ENCODE data around the gene LENEP. TPM values are rescaled to one million over a fixed set of nuclear protein-coding genes. Genes with fewer than 3 reads are reported as not detected.

LENEP gene
- polyA plus RNA-seq, 2 of the 4 experiments (the other 2 are of a cell fraction) = not detected

GRCh38 chr1:155015527-155016230 lies 22.3 kb downstream of the LENEP start (continued):
- TF ChIP-seq PBX3 (IDR thresholded peaks at IDR 0.05) = no peak
- TF ChIP-seq HOXB13 (CRISPR knock-in tag; IDR thresholded peaks at IDR 0.05; ENCODE audit: low read depth) = no peak
- no peak for TF ChIP-seq MYC (IDR thresholded peaks at IDR 0.05; ENCODE audit: borderline replicate concordance, low read length)
- no peak for TF ChIP-seq HOXB5 (CRISPR knock-in tag; IDR thresholded peaks at IDR 0.05)

GRCh38 chr1:155016231-155016831 lies 22.9 kb downstream of the LENEP start:
- FAIRE-seq (no peak), ATAC-seq (0 out of 6 replicates have a peak, but pooled peaks of 1 of the 2 experiments have one; percentile 4), DNase-seq (ENCODE audit: low read depth in 1 of 2, low spot score in 1 of 2) (no peak)
- Histone ChIP-seq H3K4me3 (0 out of 3 replicates have a peak overlapping the region, but pooled peaks have one; percentile 15), H3K9me3 (no peaks in the 10 kb centered on the region), H3K4me2 (peak overlapping the region; percentile 76), H3K27ac (peak overlapping the region; percentile 96 to 99), H3K4me1 (peaks cover 74% of the 10 kb centered on the region)
- WGBS (ENCODE audit: missing lambda C conversion rate) = 83% methylated on average over 17 of the region's 26 CpGs
- TF ChIP-seq TFCP2L1 (CRISPR knock-in tag; IDR thresholded peaks at IDR 0.05) (no peak), TP53 (CRISPR knock-in tag; IDR thresholded peaks at IDR 0.05) (no peak), ZSCAN20 (CRISPR knock-in tag; IDR thresholded peaks at IDR 0.05) (no peak), JUN (IDR thresholded peaks at IDR 0.05) (no peak), MAZ (IDR thresholded peaks at IDR 0.05; ENCODE audit: borderline replicate concordance, low read depth, low read length) (no peak), RARB (CRISPR knock-in tag; IDR thresholded peaks at IDR 0.05) (no peak)
- ChIA-PET CTCF (interaction anchor here (1.6 to 2.2 kb wide), 3 partner anchors 75 to 151 kb away, joined by 4 to 8 read pairs (median 5); no protein-coding TSS in a partner anchor), POLR2A (interaction anchor here (1.5 to 2.8 kb wide), 5 partner anchors 12 to 46 kb away, joined by 5 to 23 read pairs (median 14); partner anchors contain the start of genes CKS1B and SHC1)

GRCh38 chr1:155017041-155017945 lies 23.9 kb downstream of the LENEP start:
- no peaks in the 10 kb centered on the region for H3K9me3 ChIP-seq
- H3K4me3 ChIP-seq = peak overlapping the region; percentile 29
- FAIRE-seq (no peak), ATAC-seq (peak; percentile 83 to 90), DNase-seq (ENCODE audit: low read depth in 1 of 2, low spot score in 1 of 2) (peak; percentile 84 to 98)
- POLR2A ChIA-PET = interaction anchor here (0.6 to 2.8 kb wide), 6 partner anchors 10 to 62 kb away, joined by 3 to 23 read pairs (median 12); partner anchors contain the start of genes CKS1B and SHC1
- peaks cover 74% of the 10 kb centered on the region for H3K4me1 ChIP-seq
- CTCF ChIA-PET = interaction anchor here (0.6 to 2.2 kb wide), 9 partner anchors 68 to 153 kb away, joined by 3 to 8 read pairs (median 3); no protein-coding TSS in a partner anchor
- H3K4me2 ChIP-seq = peak overlapping the region; percentile 76
- peak overlapping the region; percentile 96 to 99 for H3K27ac ChIP-seq
- WGBS (ENCODE audit: missing lambda C conversion rate) = 1% methylated on average over 33 of the region's 49 CpGs
- TF ChIP-seq RAD21 (conservative IDR thresholded peaks at IDR 0.05 in 1 of 2, IDR thresholded peaks at IDR 0.05 in 1 of 2) = peak; percentile 85 to 97
- no peak for TF ChIP-seq FOXS1 (CRISPR knock-in tag; IDR thresholded peaks at IDR 0.05)
- TF ChIP-seq EP300 (IDR thresholded peaks at IDR 0.05) = peak in 1 of 2 experiments; percentile 30; a peak in 1 of 5 replicates
- peak; percentile 74; the same call in 1 of the 2 replicates for TF ChIP-seq HMGXB4 (CRISPR knock-in tag; IDR thresholded peaks at IDR 0.05; ENCODE audit: borderline replicate concordance)
- no peak for TF ChIP-seq KDM5A (IDR thresholded peaks at IDR 0.05)
- TF ChIP-seq JUN (IDR thresholded peaks at IDR 0.05) = peak; percentile 51 to 96; a peak in 3 of 5 replicates
- peak; percentile 100 for TF ChIP-seq CTCF (IDR thresholded peaks at IDR 0.05)
- peak; percentile 94 for TF ChIP-seq MAX (IDR thresholded peaks at IDR 0.05)
- peak; percentile 81; the same call in 1 of the 3 replicates for TF ChIP-seq NR3C1 (IDR thresholded peaks at IDR 0.05)
- peak; percentile 78 for TF ChIP-seq MYC (IDR thresholded peaks at IDR 0.05; ENCODE audit: borderline replicate concordance, low read length)
- no peak for TF ChIP-seq POLR2AphosphoS2 (conservative IDR thresholded peaks at IDR 0.05; ENCODE audit: low read length)
- peak; percentile 32; the same call in 1 of the 2 replicates for TF ChIP-seq NPAS2 (CRISPR knock-in tag; IDR thresholded peaks at IDR 0.05; ENCODE audit: borderline replicate concordance)
- TF ChIP-seq NFE2L2 (conservative IDR thresholded peaks at IDR 0.05; ENCODE audit: low read length) = peak; percentile 30
- peak; percentile 99 for TF ChIP-seq SMC3 (IDR thresholded peaks at IDR 0.05)
- TF ChIP-seq HOXB5 (CRISPR knock-in tag; IDR thresholded peaks at IDR 0.05) = peak; percentile 16; the same call in 1 of the 2 replicates
- peak; percentile 57 for TF ChIP-seq MAFK (IDR thresholded peaks at IDR 0.05; ENCODE audit: partially characterized antibody)
- peak; percentile 11; the same call in 1 of the 2 replicates for TF ChIP-seq FOSL2 (IDR thresholded peaks at IDR 0.05)
- peak; percentile 89 for TF ChIP-seq FOSL2 (CRISPR knock-in tag; IDR thresholded peaks at IDR 0.05)
- TF ChIP-seq GATA3 (IDR thresholded peaks at IDR 0.05; ENCODE audit: borderline replicate concordance) = peak; percentile 64

Data from A549 (cell line).